ENCODE results near the gene EIF3J. TPM values are rescaled to one million over a fixed set of nuclear protein-coding genes. Genes with fewer than 3 reads are reported as not detected.

EIF3J gene, protein sequence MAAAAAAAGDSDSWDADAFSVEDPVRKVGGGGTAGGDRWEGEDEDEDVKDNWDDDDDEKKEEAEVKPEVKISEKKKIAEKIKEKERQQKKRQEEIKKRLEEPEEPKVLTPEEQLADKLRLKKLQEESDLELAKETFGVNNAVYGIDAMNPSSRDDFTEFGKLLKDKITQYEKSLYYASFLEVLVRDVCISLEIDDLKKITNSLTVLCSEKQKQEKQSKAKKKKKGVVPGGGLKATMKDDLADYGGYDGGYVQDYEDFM
- 32.5 and 42.7 TPM in 2 replicates for total RNA-seq

DNA sequence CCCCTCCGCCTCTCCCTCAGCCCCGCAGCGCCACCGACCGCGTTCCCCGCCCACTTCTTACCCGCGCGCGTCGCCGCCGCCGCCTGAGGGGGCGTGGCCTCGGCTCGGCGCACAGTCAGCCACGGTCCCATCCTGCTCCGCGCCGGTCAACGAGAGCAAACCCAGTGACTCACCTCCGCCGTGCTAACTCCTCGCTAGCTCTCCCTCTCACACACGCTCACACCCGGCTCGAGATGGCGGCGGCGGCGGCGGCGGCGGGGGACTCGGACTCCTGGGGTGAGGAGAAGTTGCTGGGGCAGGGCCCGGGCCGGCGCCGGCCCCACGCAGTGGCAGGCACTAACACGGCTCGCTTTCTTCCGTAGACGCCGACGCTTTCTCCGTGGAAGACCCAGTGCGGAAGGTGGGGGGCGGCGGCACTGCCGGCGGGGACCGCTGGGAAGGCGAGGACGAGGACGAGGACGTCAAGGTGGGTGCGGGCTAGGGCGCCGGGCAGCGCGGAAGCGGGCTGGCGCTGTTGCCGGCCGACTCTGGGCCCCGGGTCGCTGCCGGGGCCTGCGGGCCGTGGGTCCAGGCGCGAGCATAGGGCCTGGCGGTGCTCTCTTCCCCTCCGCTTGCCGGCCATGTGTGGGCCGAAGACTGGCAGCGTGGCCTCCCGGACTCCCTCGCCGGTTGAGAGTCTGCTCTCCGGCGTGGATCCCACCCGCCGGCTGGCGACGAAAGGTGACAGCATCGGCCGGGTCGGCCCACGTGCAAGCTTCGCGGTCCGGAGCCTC, at the start of gene EIF3J:
EIF3J (plus strand) TSS at position 186 of the 773 bp plus-strand sequence; CDS start at position 234, 48 bp downstream.

Other genes starting within 250 kb of the EIF3J start
- 122 and 163 TPM in 2 replicates for gene GOLM2, start 248.4 kb upstream of the EIF3J start, total RNA-seq
- 58.2 and 82.3 TPM in 2 replicates for gene CTDSPL2, start 109.5 kb upstream of the EIF3J start, total RNA-seq
- gene SPG11, start 126.5 kb downstream of the EIF3J start, total RNA-seq = 79.7 and 106 TPM in 2 replicates
- 0.62 and 0.77 TPM in 2 replicates for gene PATL2, start 174.2 kb downstream of the EIF3J start, total RNA-seq
- 1,737 and 2,006 TPM in 2 replicates for gene B2M, start 174.4 kb downstream of the EIF3J start, total RNA-seq
- gene TRIM69, start 199.4 kb downstream of the EIF3J start, total RNA-seq = 12.4 and 15.1 TPM in 2 replicates